NCI-H1092 (cell line): Measurements from ENCODE around the gene ZNF688.
"Not testable (repeated sequence)": the region's sequence is repeated elsewhere in the genome, so short reads cannot be mapped to it uniquely, and the experiment has no call there.

ENCODE experiments used
- DNase-seq: peaks from one replicate; lab custom pipeline; 2025; lab: John Stamatoyannopoulos, UW

ZNF688 gene

GRCh38 chr16:30557707-30557956, 13.9 kb downstream of the ZNF688 start:
- DNase-seq = no peak

DNA sequence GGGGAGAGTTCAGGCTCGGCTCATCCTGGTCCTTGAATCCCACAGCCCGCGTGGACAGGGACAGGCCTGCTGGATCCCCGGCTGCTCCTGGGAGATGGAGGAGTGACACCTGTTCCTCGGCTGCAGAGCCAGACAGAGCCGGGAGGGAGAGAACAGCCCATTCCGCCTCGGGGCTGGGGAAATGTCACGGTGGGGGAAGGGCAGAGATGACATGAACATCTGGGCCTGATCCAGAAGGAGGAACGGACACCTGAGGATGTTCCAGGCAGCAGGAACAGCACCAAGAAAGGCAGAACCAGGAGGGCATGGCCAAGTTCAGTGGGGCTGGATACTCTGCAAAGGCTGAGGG, 15.4 kb downstream of the ZNF688 start:
- no peak for DNase-seq

- no peak for DNase-seq
Measured at GRCh38 chr16:30555315-30556124, 16.0 kb downstream of the ZNF688 start.

DNA sequence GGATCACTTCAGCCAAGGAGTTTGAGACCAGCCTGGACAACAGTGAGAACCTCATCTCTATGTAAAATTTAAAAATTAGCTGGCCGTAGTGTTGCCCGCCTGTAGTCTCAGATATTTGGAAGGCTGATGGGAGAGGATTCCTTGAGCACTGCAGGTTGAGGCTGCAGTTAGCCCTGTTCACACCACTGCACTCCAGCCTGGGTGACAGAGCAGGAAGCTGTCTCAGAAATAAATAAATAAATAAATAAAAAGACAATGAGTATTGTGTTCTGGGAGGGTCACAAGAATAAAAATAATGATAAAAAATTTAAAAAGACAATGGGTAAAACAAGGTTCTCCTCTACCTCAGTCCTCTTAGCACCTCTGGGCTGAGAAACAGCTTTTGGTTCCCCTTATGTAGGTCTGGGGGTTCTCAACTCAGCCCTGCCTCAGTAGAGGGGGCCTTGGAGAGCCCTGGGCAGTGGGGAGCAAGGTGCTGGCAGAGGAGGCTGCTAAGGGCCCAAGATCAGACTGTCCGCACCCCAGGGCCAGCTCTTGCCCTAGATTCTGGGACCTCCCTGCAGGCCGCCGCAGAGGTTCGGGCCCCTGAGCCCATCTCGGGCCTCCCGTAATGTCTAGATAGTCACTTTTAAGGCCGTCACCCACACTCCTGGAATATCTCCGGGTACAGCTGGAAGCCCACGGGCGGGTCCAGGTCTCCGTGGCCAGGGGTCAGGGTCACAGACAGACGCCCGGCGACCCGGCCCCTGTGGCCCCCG, 16.8 kb downstream of the ZNF688 start:
- DNase-seq = no peak

DNA sequence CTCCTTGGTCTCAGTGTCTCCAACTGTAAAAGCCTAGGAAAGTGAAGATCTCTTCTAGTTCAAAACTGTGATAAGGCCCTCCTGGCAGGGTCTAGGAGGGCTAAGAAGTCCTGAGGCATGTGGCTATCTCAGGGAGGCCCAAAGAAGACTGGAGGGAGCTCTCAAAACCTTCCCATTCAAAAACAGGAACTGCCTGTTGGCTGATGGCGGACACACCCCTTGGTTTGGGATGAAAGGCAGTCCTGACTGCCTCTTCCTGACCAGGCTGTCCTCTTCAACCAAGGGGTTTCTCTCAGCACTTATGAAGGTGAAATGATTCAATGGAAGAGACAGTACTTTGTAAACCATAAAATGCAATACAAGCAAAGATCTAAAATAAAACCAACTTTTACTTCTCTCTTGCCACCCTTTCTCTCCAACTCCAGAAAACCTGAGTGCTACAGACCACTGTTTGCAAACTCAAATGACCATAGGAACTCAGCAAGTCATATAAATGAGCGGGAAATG, 18.1 kb downstream of the ZNF688 start:
- no peak for DNase-seq

DNA sequence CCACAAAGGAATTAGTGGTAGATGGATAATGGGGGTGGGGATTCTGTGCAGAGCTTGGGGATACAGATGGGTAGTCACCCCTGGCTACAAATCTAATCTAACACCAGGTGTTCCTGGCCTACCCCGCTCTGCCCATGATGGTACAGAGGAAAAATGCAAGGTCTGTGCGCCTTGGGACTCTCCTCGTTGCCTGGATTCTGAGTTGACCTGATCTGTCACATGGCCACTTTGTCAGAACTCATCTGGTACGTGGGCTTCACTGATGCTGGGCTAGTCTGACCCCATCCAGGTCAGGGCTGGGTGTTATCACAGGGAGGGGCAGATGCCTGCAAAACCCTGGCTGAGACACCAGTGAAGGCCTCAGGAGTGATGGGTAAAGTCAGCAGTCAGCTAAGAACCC, 18.6 kb downstream of the ZNF688 start:
- DNase-seq = no peak

DNA sequence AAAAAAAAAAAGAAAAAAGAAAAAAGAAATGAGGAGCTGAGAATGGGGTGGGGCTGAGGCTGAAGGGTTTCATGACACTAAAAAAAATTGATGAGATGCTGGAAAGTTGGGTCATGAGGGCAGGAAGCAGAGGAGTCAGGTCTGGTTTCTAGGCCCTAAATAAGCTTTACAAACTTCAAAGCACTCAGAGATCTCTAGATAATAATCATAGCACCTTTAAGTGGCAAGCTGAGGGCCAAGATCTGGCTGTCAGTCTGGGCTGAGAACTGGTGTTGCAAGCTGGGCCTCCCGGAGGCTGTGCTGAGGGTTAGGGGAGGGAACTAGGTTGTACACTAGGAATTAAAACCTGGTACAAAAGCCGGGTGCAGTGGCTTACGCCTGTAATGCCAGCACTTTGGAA, 19.7 kb downstream of the ZNF688 start:
- DNase-seq = no peak

DNA sequence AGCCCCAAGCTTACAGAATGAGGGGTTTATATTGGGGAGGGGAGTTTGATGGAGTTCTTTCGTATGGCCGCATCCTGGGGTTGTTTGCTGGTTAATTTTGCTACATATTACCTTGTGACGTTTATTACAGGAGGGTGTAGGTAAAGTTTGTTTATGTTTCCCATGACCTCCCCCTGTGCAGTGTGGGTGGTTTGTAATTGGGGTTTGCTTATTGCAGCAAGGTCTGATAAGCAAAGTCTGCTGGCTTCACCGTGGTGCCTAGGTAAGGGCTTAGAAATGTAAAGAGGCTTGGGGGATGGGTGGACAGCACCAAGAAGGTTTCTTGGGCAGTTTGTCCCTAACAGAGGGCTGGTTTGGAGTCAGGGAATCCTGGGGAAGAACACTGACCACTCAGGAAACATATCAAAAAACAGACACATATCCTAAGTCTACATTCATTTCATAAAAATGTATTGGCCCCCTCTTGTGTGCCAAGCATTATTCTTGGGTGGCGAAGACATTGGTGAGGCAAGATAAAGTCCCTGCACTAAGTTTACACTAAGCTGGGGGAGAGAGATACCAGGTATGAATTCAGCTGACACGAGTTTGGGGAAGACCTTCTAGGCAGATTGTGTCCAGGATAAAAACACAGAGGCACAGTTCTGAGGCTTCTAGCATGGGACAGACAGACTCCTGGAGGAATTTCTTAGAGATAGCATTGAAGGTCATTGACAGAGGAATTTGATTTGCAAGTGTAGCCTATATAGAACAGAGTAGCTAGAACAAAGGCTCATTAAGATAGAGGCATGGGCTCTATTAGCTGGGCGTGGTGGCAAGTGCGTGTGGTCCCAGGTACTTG, 22.9 kb downstream of the ZNF688 start:
- DNase-seq = no peak

DNA sequence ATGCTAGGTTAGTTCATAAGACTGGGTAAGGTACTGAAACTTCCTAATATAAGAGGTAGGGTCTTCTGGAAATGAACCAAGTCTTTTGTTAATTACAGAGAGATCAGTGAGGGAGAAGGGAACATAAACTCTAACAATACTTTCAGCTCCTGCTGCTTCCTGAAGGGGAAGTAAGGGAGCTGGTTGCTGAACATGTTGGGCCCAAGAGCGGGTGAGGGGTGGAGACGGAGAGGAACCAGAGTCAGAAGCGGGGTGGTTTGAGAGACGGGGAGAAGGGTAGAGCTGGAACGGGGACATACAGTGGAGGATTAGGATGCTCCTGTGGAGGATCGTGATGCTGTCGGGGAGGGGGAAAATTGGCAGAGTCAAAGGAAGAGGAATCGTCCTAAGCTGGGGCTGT, 25.4 kb downstream of the ZNF688 start:
- no peak for DNase-seq

DNA sequence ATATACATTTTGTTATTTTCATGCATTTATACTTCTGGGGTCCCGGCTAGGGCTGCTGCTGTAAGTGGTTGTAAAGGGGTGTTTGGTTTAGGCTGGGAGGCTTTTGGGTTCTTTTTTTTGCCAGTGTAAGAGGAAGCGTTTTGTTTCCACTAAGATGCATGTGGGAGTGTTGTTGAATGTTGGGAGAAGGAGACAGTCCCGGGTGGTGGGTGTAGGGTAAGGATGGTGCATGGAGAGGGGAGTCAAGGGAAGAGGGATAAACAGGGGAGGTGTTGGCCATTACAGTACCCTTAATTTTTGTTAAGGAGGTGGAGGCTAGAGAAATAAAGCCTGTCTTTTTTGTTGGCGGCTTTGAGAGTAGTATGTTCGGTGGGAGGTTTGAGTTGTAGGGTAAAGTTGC, 28.4 kb downstream of the ZNF688 start:
- no peak for DNase-seq

GRCh38 chr16:30541502-30542329, 29.8 kb downstream of the ZNF688 start:
- no peak for DNase-seq

DNA sequence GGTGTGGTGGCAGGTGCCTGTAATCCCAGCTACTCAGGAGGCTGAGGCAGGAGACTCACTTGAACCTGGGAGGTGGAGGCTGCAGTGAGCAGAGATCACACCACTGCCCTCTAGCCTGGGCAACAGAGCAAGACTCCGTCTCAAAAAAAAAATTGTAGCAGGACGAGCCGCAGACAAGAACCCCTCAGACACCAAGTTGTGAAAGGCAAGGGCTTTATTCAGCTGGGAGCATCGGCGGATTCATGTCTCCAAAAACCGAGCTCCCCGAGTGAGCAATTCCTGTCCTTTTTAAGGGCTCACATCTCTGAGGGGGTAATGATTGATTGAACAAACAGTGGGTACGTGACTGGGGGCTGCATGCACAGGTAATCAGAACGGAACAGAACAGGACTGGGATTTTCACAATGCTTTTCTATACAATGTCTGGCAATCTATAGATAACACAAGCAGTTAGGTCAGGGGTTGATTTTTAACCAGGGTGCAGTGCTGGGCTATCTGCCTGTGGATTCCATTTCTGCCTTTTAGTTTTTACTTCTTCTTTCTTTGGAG, 30.5 kb downstream of the ZNF688 start:
- DNase-seq = not testable (repeated sequence)

DNA sequence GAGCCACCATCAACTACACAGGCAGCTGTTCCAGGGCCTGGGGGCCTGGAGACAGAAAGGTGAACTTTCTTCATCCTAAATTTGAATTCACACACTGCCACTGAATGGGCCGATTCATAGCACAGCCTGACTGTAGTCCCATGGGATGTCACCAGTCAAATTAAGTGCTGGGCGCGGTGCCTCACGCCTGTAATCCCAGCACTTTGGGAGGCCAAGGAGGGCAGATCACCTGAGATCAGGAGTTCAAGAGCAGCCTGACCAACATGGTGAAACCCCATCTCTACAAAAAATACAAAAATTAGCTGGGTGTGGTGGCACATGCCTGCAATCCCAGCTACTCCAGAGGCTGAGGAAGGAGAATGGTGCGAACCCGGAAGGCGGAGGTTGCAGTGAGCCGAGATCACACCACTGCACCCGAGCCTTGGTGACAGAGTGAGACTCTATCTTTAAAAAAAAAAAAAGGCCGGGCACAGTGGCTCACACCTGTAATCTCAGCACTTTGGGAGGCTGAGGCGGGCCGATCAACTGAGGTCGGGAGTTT, 31.5 kb downstream of the ZNF688 start:
- DNase-seq = not testable (repeated sequence)

- DNase-seq = no peak
Measured at GRCh38 chr16:30539000-30539964, 32.2 kb downstream of the ZNF688 start.

DNA sequence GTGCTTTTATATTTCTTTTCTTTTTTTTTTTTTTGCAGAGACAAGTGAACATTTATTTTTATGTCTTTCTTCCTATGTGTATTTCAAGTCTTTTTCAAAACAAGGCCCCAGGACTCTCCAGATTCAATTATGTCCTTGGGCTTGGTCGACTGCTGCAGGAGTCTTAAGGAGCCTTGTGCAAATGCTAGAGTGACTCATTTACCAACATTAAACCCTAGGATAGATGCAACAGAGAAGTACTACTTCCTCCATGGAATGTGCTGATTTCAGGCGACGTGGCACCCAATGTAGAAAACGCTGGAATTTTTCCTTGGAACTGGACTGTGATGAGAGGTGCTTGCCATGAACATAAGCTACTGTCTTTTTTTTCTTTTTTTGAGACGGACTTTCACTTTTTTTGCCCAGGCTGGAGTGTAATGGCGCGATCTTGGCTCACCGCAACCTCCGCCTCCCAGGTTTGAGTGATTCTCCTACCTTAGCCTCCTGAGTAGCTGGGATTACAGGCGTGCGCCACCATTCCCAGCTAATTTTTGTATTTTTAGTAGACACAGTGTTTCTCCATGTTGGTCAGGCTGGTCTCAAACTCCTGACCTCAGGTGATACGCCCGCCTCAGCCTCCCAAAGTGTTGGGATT, 35.0 kb downstream of the ZNF688 start:
- DNase-seq = not testable (repeated sequence)

DNA sequence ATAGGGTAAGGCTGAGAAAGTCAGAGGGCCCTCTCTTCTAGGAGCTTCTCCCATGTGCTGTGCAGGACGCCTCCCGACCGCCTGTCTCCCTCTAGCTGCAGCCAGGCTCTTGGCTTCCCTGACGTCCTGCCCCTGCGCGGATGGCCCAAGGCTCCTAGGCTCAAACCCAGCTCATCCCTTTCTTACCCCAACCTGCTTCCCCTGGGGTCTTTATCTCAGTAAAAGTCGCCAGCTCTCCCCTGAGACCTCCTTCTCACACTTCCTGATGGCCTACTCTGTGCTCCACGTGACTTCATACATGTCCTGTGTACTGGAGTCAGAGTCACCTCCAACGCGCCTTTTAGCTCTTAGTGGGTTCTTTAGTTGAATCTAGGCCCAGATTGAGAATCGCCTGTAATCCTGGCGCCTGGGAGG, 35.7 kb downstream of the ZNF688 start:
- peak; percentile 72 for DNase-seq

- no peak for DNase-seq
Measured at GRCh38 chr16:30535106-30535776, 36.3 kb downstream of the ZNF688 start.

DNA sequence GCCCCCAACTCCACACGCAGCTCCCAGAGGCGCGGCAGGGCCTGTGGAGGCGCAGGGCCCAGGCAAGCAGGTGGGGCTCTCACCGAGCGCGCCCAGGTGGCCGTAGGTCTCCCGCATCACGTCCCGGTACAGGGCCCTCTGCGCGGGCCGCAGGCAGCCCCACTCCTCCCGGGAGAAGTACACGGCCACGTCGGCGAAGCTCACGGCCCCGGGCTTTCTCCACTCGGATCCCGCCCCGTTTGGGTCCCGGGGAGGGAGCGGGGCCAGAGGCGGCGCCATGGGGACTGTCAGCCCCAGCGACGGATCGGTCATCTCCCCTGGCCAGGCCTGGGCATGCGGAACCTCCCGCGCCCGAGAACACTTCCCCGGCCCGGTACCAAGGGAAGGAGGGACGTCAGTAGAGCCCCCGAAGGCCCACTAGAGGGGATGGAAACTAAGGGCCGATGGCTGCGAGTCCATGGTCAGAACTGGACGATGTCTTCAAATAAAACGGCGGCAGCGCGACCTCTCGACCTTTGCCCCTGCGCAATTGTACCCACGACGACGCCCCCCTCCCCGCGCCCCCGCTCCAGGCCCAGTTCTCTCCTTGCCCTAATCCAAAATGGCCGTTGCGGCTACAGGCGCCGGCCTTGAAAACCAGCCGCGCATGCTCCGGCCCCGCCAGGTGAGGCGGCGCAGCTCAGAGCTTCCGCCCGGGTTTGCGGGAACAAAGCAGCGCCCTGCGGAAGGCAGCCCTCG, 37.0 kb downstream of the ZNF688 start, which contains the start of gene ZNF747:
Gene ZNF747, minus strand, starts transcription at position 491 of the 738 bp plus-strand sequence. Its CDS starts 179 bp downstream, at position 312.
- DNase-seq = peak; percentile 85
